PFSK-1 (cell line): ENCODE measurements around the gene ST3GAL5.

Experiments used
- FOXP2 ChIP-seq: optimal IDR thresholded peaks from 2 replicates; pipeline ENCODE3; 2011; ENCODE audit warnings: borderline replicate concordance, control low read depth, inconsistent platforms; ENCODE audit not compliant: insufficient read depth; ENCODE audit errors: extremely low read length, extremely low read depth
- POLR2AphosphoS5 ChIP-seq: IDR thresholded peaks from 2 replicates; pipeline ENCODE4 v1.6.1; 2012; ENCODE audit warnings: low read depth, mild to moderate bottlenecking, control low read depth, low read length, moderate library complexity
- SIN3A ChIP-seq: IDR thresholded peaks from 2 replicates; pipeline ENCODE4 v1.6.1; 2012; ENCODE audit warnings: mild to moderate bottlenecking, low read length, moderate library complexity, borderline replicate concordance; ENCODE audit not compliant: insufficient read depth
- TAF1 ChIP-seq: IDR thresholded peaks from 2 replicates; pipeline ENCODE4 v1.6.1; 2012; ENCODE audit warnings: low read length, control low read depth, borderline replicate concordance; ENCODE audit not compliant: insufficient read depth
- TF ChIP-seq, protein P1 (sequence below), 2 experiments: IDR thresholded peaks; 2 replicates each; pipeline versions ENCODE4 v1.6.1 to v1.8.0; 2011 to 2012; ENCODE audit warnings: low read depth in 2 of 2, low read length in 2 of 2, control low read depth in 1 of 2, inconsistent platforms in 1 of 2, mild to moderate bottlenecking in 1 of 2, moderate library complexity in 1 of 2; ENCODE audit not compliant: insufficient read depth in 1 of 2

The ST3GAL5 gene

DNA sequence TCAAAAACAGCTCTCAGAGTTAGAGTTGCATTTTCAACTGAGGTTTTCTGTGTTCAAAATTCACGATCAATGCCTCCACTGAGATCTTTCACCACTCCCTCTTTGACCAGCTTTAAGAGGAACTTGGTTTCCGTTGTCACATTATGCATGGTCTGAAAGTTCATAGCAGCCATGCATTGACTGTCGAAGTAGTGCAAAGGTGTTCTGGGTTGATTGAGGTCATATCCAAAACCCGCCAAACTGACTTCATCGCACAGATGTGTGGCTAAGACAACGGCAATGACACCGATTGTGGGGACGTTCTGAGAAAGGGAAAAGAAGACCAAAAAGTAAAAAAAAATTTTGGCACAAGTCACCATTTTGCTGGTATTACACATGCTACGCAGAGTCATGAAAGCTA lies 48.7 kb downstream of the ST3GAL5 start:
- TF ChIP-seq, protein P1, sequence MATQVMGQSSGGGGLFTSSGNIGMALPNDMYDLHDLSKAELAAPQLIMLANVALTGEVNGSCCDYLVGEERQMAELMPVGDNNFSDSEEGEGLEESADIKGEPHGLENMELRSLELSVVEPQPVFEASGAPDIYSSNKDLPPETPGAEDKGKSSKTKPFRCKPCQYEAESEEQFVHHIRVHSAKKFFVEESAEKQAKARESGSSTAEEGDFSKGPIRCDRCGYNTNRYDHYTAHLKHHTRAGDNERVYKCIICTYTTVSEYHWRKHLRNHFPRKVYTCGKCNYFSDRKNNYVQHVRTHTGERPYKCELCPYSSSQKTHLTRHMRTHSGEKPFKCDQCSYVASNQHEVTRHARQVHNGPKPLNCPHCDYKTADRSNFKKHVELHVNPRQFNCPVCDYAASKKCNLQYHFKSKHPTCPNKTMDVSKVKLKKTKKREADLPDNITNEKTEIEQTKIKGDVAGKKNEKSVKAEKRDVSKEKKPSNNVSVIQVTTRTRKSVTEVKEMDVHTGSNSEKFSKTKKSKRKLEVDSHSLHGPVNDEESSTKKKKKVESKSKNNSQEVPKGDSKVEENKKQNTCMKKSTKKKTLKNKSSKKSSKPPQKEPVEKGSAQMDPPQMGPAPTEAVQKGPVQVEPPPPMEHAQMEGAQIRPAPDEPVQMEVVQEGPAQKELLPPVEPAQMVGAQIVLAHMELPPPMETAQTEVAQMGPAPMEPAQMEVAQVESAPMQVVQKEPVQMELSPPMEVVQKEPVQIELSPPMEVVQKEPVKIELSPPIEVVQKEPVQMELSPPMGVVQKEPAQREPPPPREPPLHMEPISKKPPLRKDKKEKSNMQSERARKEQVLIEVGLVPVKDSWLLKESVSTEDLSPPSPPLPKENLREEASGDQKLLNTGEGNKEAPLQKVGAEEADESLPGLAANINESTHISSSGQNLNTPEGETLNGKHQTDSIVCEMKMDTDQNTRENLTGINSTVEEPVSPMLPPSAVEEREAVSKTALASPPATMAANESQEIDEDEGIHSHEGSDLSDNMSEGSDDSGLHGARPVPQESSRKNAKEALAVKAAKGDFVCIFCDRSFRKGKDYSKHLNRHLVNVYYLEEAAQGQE (IDR thresholded peaks at IDR 0.05; ENCODE audit: insufficient read depth in 1 of 2, low read depth in 2 of 2, low read length in 2 of 2) = no peak
- TF ChIP-seq TAF1 (no peak), POLR2AphosphoS5 (no peak), FOXP2 (no peak), SIN3A (no peak)

DNA sequence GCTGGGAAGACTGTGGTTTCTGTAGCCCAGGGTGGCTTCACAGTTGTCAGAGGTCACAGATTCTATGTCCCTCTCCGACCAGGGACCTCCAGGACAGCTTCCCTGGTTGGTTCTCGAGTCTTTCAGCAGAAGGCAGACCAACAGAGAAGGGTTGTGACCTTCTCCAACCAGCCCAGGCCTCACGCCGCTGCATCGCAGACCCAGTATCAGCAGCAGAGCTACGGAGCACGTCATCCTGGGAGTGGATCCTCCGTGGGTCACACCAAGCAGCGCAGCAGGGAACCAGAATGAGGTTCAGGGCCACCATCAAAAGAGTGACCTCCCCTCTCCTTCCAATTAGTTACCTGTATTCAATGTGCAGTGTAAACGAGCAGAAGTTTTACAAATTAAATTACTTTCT lies 49.3 kb downstream of the ST3GAL5 start:
- TF ChIP-seq POLR2AphosphoS5 (no peak), FOXP2 (no peak), TAF1 (no peak), SIN3A (no peak)
- TF ChIP-seq, protein P1 (IDR thresholded peaks at IDR 0.05; ENCODE audit: insufficient read depth in 1 of 2, low read depth in 2 of 2, low read length in 2 of 2) = no peak

DNA sequence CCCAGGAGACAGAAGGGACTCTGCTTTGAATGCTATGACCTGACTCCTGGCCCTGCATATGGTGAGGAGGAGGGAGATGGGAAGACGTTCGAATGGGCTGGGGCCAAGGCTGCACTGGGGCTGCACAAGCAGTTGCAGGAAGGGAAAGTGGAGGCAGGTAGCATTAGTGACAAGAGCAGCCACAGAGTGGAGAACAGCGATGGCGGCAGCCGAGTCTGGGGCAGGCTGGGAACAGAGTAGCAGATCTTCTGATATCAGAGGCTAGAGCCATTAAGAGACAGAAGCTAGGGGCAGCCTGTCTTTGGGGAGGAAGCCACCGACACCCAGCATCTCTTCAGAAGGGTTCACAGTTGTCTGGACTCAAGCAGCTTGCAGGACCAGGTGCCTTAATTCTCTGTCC lies 50.1 kb downstream of the ST3GAL5 start:
- TF ChIP-seq, protein P1 (IDR thresholded peaks at IDR 0.05; ENCODE audit: insufficient read depth in 1 of 2, low read depth in 2 of 2, low read length in 2 of 2) = no peak
- TF ChIP-seq FOXP2 (no peak), TAF1 (no peak), POLR2AphosphoS5 (no peak), SIN3A (no peak)

DNA sequence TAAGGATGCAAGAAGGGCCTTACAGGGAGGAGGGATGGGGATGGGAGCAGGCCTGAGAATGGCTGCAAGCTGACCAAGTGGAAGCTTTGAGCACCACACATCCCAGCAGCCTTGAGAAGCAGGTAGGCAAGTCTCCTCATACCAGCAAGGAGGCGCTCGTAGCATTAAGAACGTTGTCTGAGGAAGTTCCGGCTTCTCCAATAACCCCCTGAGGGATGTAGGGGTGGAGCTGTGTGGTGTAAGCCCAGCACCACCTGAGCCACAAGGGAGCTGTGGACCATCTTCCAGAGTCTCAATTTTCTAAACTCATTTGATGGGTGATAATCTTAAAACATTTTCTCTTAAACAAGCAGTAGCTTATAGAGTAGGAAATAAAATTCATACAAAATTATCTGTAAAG lies 50.6 kb downstream of the ST3GAL5 start:
- TF ChIP-seq FOXP2 = no peak
- TF ChIP-seq TAF1 = no peak
- TF ChIP-seq, protein P1 (IDR thresholded peaks at IDR 0.05; ENCODE audit: insufficient read depth in 1 of 2, low read depth in 2 of 2, low read length in 2 of 2) = no peak
- TF ChIP-seq POLR2AphosphoS5 = no peak
- TF ChIP-seq SIN3A = no peak

DNA sequence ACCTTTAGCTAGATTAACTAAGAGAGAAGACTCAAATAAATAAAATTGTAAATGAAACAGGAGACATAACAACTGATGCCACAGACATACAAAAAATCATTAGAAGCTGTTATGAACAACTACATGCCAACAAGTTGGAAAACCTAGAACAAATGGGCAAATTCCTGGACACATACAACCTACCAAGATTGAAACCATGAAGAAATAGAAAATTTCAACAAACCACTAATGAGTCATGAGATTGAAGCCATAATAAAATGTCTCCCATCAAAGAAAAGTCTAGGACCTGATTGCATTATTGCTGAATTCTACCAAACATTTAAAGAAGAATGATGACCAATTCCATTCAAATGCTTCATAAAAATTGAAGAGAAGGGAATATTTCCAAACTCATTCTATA lies 54.3 kb downstream of the ST3GAL5 start:
- TF ChIP-seq SIN3A (no peak), TAF1 (no peak), FOXP2 (no peak), POLR2AphosphoS5 (no peak)
- TF ChIP-seq, protein P1 (IDR thresholded peaks at IDR 0.05; ENCODE audit: insufficient read depth in 1 of 2, low read depth in 2 of 2, low read length in 2 of 2) = no peak
